Breast epithelium (tissue), 4 donors: ENCODE results near the gene C19orf85. TPM values are rescaled to one million over a fixed set of nuclear protein-coding genes. Genes with fewer than 3 reads are reported as not detected.

Experiments used
- DNase-seq, 2 donors: peaks; one replicate each; pipeline ENCODE4 v3.0.0-alpha.2; 2019; ENCODE audit warnings: low spot score in 2 of 2
- H3K27ac ChIP-seq, 2 donors: fragments of 200-600 bp; sonication (generic) in 1 of 2; one replicate each; pipeline ENCODE4 v1.5.1; 2016 to 2019; ENCODE audit warnings: mild to moderate bottlenecking in 1 of 2
- H3K27me3 ChIP-seq, 2 donors: fragments of 200-600 bp; sonication (generic) in 1 of 2; one replicate each; pipeline versions ENCODE4 v1.5.1 to v1.6.0; 2017 to 2019; ENCODE audit warnings: control low read depth in 1 of 2, mild to moderate bottlenecking in 1 of 2
- H3K36me3 ChIP-seq: fragments of 200-600 bp; one replicate; pipeline ENCODE4 v1.5.1; 2019
- H3K4me1 ChIP-seq, 2 donors: fragments of 200-600 bp; sonication (generic); one replicate each; pipeline ENCODE4 v1.5.1; 2016 to 2019; ENCODE audit warnings: control low read depth in 1 of 2
- H3K4me3 ChIP-seq, 3 donors: fragments of 200-600 bp; sonication (generic); 1 replicate in 2 of 3; 2 replicates in 1 of 3; pipeline ENCODE4 v1.5.1; 2016 to 2019; ENCODE audit warnings: mild to moderate bottlenecking in 3 of 3, moderate library complexity in 2 of 3
- H3K9me3 ChIP-seq, 2 donors: fragments of 200-600 bp; sonication (generic) in 1 of 2; one replicate each; pipeline ENCODE4 v1.5.1; 2016 to 2019; ENCODE audit warnings: control low read depth in 1 of 2
- CTCF ChIP-seq, 3 donors: fragments of 450-650 bp; IDR thresholded peaks; one replicate each; pipeline ENCODE4 v1.5.1; 2016 to 2017; ENCODE audit warnings: antibody characterized with exemption in 3 of 3, mild to moderate bottlenecking in 3 of 3, moderate library complexity in 3 of 3
- POLR2A ChIP-seq: fragments of 450-650 bp; IDR thresholded peaks from one replicate; pipeline ENCODE4 v1.6.1; 2016; ENCODE audit warnings: antibody characterized with exemption, mild to moderate bottlenecking, moderate library complexity
- POLR2AphosphoS5 ChIP-seq, 3 donors: sonication (generic); formaldehyde crosslinking; IDR thresholded peaks; one replicate each; pipeline ENCODE4 v1.6.1; 2017; ENCODE audit warnings: antibody characterized with exemption in 3 of 3
- intact Hi-C: fragments of 100-400 bp; cut with DNase I; formaldehyde crosslinking; loops from one replicate; pipeline ENCODE4 v1.15.1; 2023; ENCODE audit warnings: low total_unique reads
- total RNA-seq, 3 donors: library from RNA; depleted of rRNA; stranded (reverse); fragments of >200 nt; gene quantifications; one replicate each; pipeline ENCODE4 v1.1.0, GENCODE V29; 2016

The C19orf85 gene
- total RNA-seq, 3 donors from 2014 or later, result not detected

GRCh38 chr19:55461974-55462626, 2.5 kb downstream of the C19orf85 start:
- peak overlapping the region; percentile 73 to 85 (median 81) for H3K4me3 ChIP-seq
- no peak for DNase-seq
- no peaks in the 10 kb centered on the region for H3K9me3 ChIP-seq
- TF ChIP-seq POLR2A (peak; percentile 51), POLR2AphosphoS5 (IDR thresholded peaks at IDR 0.05) (no peak)
- no peaks in the 10 kb centered on the region for H3K27me3 ChIP-seq
- no peaks in the 10 kb centered on the region for H3K36me3 ChIP-seq
- peaks cover 0 to 4% of the 10 kb centered on the region in 2 donors for H3K4me1 ChIP-seq
- H3K27ac ChIP-seq, result peak overlapping the region; percentile 90 to 93
- intact Hi-C loops, result no loop called here

- DNase-seq, result peak; percentile 100
- no peaks in the 10 kb centered on the region for H3K9me3 ChIP-seq
- intact Hi-C loops, result no loop called here
- H3K4me1 ChIP-seq, result peaks cover 0 to 4% of the 10 kb centered on the region in 2 donors
- peak within 1 kb of the TSS; percentile 73 to 85 (median 81) for H3K4me3 ChIP-seq
- peak; percentile 35 for TF ChIP-seq POLR2A
- TF ChIP-seq POLR2AphosphoS5 (IDR thresholded peaks at IDR 0.05), result peak in 2 of 3 donors; percentile 59 to 66
- TF ChIP-seq CTCF (IDR thresholded peaks at IDR 0.05), result no peak
- peak within 1 kb of the TSS; percentile 90 to 95 for H3K27ac ChIP-seq
- H3K36me3 ChIP-seq, result no peaks in the 10 kb centered on the region
- H3K27me3 ChIP-seq, result no peaks in the 10 kb centered on the region
Measured at GRCh38 chr19:55461259-55461973, 3.1 kb downstream of the C19orf85 start, which contains the start of gene ISOC2. Gene ISOC2, minus strand, starts transcription at chr19:55461642. Its CDS starts 5,156 bp downstream, at chr19:55456486.

GRCh38 chr19:55460670-55461258, 3.8 kb downstream of the C19orf85 start:
- Histone ChIP-seq H3K27ac (peak overlapping the region; percentile 90 to 95), H3K4me1 (peaks cover 0 to 4% of the 10 kb centered on the region in 2 donors), H3K36me3 (no peaks in the 10 kb centered on the region), H3K27me3 (no peaks in the 10 kb centered on the region), H3K9me3 (no peaks in the 10 kb centered on the region), H3K4me3 (peak overlapping the region; percentile 73 to 85 (median 81))
- intact Hi-C loops, result no loop called here
- TF ChIP-seq POLR2A (no peak), CTCF (IDR thresholded peaks at IDR 0.05) (no peak), POLR2AphosphoS5 (IDR thresholded peaks at IDR 0.05) (no peak)
- DNase-seq, result peak; percentile 77 to 82

- Histone ChIP-seq H3K27me3 (no peaks in the 10 kb centered on the region), H3K4me3 (peak overlapping the region; percentile 73 to 85 (median 81)), H3K27ac (peak overlapping the region; percentile 90 to 95), H3K9me3 (no peaks in the 10 kb centered on the region), H3K4me1 (peaks cover 0 to 4% of the 10 kb centered on the region in 2 donors), H3K36me3 (no peaks in the 10 kb centered on the region)
- intact Hi-C loops, result loop anchor here (5.0 kb wide), 1 partner anchor 922 kb away; no protein-coding TSS in a partner anchor
- TF ChIP-seq CTCF (IDR thresholded peaks at IDR 0.05), result no peak
- no peak for TF ChIP-seq POLR2AphosphoS5 (IDR thresholded peaks at IDR 0.05)
- TF ChIP-seq POLR2A, result no peak
- DNase-seq, result no peak
Measured at GRCh38 chr19:55459950-55460657, 4.4 kb downstream of the C19orf85 start.

- no peak for DNase-seq
- Histone ChIP-seq H3K9me3 (no peaks in the 10 kb centered on the region), H3K4me1 (peaks cover 0 to 4% of the 10 kb centered on the region in 2 donors), H3K36me3 (no peaks in the 10 kb centered on the region), H3K27ac (peak overlapping the region in 1 of 2 donors; percentile 95), H3K4me3 (no peak overlapping the region), H3K27me3 (no peaks in the 10 kb centered on the region)
- intact Hi-C loops, result loop anchor here (5.0 kb wide), 1 partner anchor 923 kb away; no protein-coding TSS in a partner anchor
- TF ChIP-seq CTCF (IDR thresholded peaks at IDR 0.05) (no peak), POLR2AphosphoS5 (IDR thresholded peaks at IDR 0.05) (no peak), POLR2A (no peak)
Measured at GRCh38 chr19:55459551-55459949, 5.0 kb downstream of the C19orf85 start.
